HG02798 (cell line): ENCODE data around the gene HECTD1.
"Not testable (repeated sequence)": the region's sequence is repeated elsewhere in the genome, so short reads cannot be mapped to it uniquely, and the experiment has no call there.

ENCODE experiments used
- ATAC-seq: cut with Tn5 transposase; IDR thresholded peaks from one replicate; pipeline ENCODE4 v1.9.1; 2021; ENCODE audit warnings: mild to moderate bottlenecking; ENCODE audit not compliant: unreplicated experiment, poor library complexity

Gene HECTD1

DNA sequence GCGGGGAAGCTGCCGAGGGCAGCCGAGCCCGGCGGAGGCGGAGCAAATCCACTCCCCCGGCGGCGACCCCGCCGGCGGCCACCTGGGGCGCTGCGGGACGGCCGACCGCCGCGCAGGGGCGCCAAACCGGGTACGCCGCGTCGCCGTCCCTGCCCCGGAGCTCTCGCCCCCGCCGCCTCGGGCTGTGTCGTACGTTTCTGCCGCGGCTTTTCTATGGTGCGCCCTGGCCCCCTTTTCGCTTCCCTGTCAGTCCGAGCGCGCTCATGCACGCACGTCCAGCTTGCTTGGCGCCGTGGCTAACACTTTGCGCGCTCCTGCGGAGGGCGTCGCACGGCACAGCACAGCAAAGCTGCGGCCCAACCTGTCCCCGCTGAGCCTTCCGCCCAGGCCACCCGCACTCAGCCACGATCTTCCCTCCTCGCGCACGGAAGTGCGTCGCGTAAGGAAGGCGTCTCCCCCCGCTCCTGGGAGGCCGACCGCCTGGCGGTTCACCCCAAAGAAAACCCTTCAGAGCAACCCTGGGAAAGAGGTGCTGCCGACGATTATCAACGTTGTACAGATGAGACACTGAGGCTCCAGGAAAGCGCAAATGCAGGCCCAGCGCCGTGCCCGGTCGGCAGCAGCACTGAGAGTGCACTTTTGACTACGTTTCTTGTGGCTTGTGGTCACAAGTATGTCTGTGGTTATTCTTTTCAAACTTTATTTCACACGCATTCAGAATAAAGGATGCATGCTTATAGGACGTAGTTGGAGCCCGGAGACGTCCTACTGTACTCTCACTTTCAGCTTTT is at the start of gene HECTD1:
HECTD1 (minus strand) TSS at position 39 of the 791 bp plus-strand sequence. CDS start 1,857 bp downstream, outside the sequence.
- ATAC-seq = peak; percentile 81

DNA sequence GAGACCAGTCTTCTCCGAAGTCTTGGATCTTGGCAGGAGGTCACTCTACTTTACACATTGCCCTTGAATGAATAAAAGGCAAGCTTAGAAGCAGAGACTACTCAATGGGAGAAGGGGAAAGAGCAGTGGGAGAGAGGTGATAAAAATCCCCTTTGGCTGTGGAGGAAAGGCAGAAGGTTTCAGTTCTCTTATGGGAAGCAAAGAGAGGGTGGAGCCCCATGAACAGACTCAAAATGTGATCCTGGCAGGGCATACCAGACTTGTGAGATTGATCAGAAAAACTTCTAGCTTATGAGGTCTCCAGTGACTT is 49.6 kb upstream of the HECTD1 start:
- ATAC-seq = no peak

DNA sequence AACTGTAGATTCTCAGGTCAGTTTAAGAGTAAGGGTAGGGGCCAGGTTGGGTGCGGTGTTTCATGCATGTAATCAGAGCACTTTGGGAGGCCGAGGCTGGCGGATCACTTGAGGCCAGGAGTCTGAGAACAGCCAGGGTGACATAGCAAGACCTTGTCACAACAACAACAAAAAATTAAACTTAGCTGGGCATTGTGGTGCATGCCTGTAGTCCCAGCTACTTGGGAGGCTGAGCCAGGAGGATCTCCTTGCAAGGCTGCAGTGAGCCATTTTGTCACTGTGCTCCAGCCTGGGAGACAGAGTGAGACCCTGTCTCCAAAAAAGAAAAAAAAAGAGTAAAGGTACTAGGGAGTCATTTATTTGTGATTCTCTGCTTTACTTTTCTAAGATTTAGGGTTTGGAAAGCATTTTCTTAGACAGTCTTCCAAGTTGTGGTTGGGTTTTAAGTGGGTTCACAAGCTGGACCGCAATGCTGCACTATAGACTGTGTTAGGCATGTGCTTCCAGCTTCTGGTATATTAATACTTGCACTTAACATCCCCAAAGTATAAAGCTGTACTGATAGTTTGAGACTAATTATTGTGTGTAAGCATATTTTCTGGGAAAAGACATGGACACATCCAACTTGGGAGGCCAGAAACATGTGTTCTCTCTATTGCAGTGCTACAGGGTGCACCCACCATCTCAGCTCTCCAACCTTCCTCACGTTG is 49.1 kb upstream of the HECTD1 start:
- ATAC-seq = no peak

GRCh38 chr14:31255918-31256317 is 48.3 kb upstream of the HECTD1 start:
- not testable (repeated sequence) for ATAC-seq

DNA sequence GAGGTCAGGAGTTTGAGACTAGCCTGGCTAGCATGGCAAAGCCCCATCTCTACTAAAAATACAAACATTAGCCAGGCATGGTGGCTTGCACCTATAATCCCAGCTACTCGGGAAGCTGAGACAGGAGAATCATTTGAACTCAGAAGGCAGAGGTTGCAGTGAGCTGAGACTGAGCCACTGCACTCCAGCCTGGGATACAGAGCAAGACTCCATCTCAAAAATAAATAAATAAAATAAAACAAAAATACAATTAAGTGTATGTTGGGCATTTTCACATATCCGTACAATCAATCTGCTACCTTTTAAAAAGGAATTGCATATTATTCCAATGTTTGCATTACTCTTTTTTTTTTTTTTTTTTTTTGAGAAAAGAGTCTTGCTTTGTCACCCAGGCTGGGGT is 47.7 kb upstream of the HECTD1 start:
- no peak for ATAC-seq

DNA sequence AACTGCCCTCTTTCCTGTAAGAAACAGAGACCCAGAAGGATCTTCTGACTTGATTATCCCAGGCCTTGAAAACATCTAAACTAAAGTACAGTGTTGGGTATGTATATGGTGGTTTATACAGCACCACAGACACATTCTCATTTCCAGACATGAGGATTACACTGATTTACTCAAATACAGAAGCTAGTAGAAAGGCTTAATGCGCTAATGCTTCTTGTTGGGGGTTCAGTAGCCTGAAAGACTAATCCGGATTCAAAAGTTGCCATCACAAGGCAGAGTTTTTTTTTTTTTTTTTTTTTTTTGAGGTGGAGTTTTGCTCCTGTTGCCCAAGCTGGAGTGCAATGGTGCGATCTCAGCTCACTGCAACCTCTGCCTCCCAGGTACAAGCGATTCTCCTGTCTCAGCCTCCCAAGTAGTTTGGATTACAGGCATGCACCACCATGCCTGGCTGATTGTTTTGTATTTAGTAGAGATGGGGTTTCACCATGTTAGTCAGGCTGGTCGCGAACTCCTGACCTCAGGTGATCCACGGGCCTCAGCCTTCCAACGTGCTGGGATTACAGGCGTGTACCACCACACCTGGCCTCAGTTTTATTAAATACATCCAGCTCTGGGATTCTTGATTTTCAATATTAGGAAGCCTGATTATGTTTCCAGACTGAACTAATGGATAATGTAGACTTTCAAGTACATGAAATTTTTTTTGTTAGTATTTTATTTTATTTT is 46.3 kb upstream of the HECTD1 start:
- ATAC-seq = no peak

DNA sequence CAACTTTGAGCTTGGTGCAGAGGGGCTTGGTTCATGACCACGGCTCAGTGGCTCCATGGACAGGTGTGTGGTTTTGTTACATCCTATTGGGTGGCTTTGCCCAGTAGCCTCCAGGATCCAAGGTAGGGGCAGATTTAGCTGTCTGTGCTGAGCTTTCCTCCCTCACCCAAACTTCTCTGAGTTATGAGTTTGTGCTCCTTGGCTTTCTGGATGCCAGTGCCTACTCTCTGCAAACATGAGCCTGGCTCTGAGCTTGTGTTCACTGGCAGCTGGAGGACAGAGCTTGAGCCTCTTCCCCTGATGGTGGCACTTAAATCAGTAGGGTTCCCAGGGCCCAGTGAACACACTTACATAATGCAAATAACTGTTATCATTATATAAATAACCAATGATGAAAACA is 45.3 kb upstream of the HECTD1 start:
- ATAC-seq = no peak

DNA sequence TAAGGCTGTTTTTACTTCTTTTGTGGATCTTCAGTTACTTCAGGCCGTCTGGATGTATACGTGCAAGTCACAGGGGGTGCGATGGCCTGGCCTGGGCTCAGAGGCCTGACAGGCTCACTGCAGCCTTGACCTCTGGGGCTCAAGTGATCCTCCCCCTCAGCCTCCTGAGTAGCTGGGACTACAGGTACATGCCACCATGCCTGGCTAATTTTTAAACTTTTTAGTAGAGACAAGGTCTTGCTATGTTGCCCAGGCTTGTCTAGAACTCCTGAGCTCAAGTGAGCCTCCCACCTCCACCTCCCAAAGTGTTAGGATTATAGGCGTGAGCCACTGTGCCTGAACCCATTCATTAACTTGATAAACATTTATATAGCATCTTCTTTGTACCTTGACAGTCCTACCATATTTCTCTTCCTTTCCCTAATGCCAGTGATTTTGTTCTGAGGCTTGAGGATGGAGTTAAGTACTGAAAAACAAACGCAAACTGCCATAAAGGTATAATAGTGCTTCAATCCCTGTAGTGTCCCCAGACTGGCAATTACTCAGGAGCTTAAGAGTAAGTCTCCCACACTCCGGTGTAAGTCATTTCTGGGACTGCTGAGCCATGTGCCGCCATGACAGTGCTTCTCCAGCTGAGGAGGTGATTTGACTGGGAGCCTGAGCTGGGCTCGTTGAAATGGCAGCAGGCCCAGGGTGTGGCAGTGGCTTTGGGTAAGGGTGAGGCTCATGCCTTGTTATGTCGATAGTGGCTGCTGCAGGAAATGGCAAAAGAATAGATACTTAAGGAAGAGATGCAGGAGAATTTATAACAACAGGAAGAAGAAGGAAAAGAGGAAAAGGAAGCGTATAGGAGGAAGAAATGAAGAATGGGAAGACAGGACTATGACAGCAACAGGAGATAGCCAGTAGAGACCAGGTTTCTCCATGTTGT is 43.7 kb upstream of the HECTD1 start:
- ATAC-seq = no peak

DNA sequence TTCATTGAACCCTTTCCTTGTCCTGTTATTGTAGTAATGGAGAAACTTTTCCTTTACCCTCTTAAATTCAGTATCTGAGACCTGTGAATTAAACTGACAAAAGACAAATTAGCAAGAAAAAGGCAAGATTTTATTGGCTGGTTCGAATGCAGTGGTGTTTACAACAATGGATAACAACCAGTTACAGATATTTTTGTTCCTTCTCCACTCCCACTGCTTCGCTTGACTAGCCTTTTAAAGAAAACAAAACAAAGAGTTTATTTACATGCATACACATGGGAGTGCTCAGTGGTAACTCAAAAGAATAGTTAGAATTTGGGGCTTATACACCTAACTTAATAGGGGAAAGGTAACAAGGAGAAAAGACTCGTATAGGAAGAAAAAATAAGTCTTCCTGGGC is 37.0 kb upstream of the HECTD1 start:
- no peak for ATAC-seq

DNA sequence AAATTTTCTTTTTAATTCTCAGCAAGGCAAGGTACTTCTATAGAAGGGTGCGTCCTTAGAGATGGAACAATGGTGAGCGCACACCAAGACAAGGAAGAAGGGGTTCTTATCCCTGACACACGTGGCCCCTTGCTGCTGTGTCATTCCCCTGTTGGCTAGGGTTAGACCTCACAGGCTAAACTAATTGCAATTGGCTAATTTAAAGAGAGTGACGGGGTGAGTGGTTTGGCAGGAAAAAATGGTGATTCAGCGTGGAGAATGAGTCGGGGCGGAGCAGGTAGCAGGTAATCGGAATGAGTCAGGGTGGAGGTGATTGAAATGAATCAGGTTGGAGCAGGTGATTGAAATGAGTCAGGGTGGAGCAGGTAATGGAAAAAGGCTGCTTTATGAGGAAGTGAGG is 36.3 kb upstream of the HECTD1 start:
- ATAC-seq = no peak

DNA sequence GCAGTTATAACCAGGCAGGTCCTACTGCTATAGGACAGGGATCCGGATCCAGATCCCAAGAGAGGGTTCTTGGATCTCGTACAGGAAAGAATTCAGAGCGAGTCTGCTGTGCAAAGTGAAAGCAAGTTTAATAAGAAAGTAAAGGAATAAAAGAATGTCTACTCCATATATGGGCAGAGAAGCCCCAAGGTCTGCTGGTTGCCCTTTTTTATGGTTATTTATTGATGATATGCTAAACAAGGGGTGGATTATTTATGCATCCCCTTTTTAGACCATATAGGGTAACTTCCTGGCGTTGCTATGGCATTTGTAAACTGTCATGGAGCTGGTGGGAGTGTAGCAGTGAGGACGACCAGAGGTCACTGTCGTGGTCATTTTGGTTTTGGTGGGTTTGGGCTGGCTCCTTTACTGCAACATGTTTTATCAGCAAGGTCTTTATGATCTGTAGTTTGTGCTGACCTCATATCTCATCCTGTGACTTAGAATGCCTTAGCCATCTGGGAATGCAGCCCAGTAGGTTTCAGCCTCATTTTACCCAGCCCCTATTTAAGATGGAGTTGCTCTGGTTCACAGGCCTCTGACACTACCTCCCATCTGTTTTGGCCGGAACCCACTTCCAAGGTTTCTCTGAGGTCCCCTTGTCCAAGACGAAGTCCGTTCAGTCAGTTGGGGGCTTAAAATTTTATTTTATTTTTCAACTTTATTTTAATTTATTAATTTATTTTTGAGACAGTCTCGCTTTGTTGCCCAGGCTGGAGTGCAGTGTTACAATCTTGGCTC is 34.8 kb upstream of the HECTD1 start:
- ATAC-seq = not testable (repeated sequence)

- ATAC-seq = no peak
These were observed 34.0 kb upstream of the HECTD1 start for GRCh38 chr14:31241450-31242114.

DNA sequence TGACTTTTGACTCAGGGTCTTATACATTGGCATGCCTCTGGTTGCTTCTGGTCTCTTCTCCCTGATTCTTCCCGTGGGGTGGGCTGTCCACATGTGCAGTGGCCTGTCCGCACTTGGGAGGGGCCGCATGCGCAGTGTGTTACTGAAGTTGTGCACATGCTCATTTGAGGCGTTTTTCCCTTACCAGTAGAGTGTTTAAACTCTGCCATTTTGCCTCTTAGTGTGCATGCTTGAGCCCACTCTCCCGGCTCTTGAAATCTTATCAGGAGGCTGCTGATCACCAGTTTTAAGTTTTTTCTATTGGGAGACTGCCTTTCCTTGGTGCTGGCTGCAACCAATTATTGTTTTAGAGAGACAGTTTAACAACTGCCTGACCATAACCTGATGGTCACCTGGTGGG is 32.1 kb upstream of the HECTD1 start:
- ATAC-seq = no peak

- no peak for ATAC-seq
These were observed 27.9 kb upstream of the HECTD1 start for GRCh38 chr14:31235462-31235861.

- ATAC-seq = no peak
These were observed 24.5 kb upstream of the HECTD1 start for GRCh38 chr14:31232081-31232480.

- not testable (repeated sequence) for ATAC-seq
These were observed 23.7 kb upstream of the HECTD1 start for GRCh38 chr14:31231272-31231671.

DNA sequence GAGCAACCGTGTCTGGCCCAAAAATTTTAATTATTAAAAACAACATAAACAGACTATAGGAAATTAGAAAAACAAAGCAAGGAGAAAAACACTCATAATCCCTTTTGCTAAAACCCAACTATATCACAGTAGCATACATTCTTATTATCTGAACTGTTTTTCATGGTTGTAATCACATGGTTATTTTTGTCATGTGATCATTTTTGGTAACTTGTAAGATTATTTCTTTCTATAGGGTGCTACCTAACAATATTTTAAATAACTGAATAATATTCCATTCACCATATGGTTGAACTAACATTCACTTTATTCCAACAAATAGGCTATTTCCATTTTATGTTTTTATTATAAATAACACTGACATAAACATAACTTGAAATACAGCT is 23.0 kb upstream of the HECTD1 start:
- no peak for ATAC-seq

DNA sequence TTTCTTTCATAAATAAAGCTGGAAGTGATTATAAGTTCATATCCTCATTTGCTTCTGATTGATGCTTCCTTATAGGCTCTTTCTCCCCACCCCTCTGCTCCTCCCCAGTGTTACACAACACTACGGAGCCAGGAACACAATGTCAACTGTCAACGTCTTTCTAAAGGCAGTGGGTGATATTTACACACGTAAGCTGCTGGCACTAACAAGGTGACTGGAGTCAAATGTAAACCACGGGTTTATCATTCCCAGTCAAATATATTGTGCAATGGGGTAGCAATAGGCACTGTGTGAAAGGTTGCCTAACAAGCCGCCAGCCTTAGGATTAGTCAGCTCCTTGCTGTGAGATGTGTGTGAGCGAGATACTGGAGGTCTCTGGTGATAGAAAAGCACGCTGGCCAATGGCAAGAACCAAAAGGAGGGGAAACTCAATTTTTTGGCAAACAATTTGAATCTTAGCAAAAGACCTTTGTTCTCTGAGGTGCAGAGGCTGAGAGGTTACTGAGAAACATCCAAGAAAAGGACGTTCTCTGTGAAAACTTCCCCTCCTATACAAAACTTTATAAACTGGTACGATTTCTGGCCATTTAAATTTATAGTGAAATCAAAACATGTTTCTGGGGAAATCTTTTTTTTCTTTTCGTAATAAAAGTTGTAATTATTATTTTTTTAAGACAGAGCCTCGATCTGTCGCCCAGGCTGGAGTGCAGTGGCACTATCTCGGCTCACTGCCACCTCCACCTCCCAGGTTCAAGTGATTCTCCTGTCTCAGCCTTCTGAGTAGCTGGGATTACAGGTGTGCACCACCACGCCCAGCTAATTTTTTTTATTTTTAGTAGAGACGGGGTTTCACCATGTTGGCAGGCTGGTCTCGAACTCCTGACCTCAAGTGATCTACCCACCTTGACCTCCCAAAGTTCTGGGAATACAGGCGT is 22.3 kb upstream of the HECTD1 start:
- ATAC-seq = no peak
